NOMO-1 treated with DMSO at 0.1 percent for 48 hours (cell line): ENCODE data around the gene PSMA7.

Source experiments
- DNase-seq: peaks from one replicate; lab custom pipeline; 2025; ENCODE audit not compliant: unreplicated experiment; lab: John Stamatoyannopoulos, UW

PSMA7 gene

DNA sequence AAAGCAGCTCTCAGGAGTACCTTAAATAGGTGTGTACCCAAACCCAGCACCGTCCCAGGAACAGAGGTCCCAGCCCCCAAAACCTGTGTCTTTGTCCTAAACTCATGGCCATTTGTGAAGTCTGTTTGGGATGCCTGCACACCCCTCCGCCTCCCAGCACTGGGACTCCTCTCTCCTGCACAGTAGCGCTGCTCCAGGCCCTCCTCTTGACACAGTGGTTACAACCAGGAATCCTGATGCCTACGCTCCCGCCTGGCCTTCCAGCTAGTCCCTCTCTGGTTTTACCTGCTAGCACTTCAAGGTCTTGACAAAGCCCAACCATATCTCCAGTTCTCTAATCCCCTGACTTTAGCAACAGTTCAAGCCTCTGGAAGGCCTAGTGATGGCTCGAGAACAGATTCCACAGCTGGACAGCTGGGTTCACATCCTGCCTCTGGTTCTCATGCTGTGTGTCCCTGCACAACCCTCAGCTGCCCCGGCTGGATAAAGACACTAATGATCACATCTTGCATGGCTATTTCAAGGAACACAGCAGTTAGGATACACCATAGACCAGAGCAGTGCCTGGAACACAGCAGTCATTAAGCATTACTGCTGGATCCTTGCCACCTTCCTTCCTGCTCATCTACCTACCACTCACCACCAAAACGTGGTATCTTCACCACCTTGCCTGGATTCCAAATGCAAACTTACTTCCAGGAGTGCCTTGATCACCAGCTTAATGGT, 5.6 kb downstream of the PSMA7 start:
- no peak for DNase-seq

DNA sequence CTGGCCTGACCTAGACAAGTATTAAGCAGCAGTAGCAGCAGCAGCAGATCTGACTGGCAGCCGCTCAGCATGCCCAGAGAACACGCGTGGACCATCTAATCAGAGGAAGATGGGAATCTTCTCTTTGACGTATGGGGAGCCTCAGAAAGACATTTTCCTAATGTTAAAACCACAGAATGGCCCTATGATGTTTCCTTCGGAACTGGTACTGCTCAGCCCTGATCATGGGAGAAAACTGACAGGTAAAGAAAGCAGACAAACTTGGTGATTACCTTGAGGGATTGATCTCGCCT, 6.2 kb downstream of the PSMA7 start:
- DNase-seq: no peak

DNA sequence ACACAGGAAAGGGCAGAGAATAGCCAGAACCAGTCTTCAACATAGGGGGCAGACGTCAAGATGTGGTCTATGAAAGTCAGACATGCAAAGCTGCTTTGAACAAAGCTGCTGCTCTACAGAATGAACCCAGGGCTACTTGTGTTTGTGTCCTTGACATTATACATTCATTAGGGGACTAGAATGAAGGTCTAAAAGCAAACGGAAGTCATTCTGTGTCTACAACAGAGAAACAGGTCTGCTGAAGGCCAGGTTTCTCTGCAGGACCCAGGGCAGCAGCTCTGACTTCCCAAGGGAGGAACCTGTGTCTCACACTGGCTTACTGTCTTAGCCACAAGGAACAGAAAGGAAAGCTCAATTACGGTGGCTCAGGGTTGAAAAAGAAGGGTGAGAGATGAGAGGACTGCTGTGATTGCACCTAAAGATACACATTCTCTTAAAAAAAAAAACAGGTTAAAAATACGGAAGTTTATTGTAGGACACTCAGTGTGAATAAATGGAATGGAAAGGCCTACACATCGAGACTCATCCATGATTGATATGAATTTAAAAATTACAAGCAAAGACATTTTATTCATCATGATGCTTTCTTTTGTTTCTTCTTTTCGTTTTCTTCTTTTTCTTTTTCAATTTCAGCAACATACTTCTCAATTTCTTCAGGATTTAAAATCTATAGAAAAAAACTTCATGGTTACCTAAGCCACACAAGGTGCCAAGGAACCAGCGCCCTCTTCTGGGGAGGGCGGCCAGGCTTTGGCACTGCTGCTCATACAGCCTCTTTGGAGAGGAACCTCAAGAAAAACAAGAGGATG, 6.7 kb downstream of the PSMA7 start:
- peak; percentile 52 for DNase-seq

DNA sequence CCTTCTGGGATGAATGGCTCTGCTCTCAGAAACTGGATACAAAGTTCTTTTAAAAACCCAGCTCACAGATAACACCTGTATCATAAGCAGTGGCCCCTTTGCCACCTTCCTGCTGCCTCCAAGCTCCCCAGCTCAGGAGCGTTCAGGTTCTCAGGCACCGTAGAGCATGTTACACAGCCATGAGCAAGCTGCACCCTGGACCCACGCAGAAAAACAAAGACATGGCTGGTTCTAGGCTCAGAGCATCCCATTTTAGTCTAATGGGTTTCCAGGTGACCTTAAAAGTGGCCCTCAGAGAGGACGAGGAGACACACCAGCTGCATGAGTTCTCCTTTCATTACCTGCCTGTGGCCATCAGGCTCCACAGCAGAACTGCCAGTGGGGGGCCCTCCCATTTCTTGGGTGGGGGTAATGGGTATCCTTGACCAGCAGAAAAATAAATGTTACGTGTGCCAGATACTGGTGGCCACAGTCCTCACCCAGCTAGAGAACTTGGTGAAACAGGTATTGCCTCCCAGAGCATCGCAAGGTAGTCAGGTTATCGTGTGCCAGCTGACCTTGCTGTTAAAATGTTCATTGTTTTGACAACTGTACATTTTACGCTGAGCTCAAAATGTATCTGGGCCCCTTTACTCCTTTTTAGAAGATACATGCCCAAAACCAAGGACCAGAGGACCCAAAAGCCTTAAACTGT, 7.5 kb downstream of the PSMA7 start:
- no peak for DNase-seq

DNA sequence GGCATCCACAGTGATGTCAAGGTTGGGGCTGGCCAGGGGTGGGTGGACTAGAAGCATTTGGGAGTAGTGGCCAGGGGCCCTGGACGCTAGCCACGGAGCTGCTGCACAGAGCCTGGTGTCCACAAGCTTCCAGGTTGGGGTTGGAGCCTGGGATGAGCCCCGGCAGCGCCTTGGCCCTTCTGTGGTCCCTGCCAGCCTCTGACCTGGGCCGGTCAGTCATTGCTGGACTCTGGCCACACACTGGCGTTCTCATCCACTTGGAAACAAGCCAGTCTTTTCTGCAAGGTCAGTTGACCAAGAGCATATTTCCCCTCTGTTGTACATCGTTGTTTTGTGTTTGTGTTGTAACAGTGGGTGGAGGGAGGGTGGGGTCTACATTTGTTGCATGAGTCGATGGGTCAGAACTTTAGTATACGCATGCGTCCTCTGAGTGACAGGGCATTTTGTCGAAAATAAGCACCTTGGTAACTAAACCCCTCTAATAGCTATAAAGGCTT, 8.4 kb downstream of the PSMA7 start:
- DNase-seq: no peak

DNA sequence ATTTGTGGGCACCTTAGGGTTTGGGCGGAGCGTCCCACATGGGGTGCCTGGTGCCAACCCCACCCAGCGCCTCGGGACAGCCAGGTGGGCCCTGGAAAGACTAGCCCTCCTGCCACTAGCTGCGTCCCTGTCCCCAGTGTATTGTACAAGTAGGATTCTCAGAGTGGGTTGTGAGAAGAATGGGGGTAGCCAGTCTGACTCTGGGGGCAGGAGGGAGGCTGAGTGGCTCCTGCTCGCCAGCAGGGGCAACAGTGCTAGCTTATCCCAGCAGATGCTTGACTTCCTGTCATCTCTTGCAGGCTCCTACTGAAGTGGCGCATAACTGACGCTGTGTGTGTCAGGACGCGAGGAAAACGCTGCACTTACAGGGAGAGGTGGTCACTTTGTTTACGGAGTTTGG, 9.3 kb downstream of the PSMA7 start:
- DNase-seq: no peak

DNA sequence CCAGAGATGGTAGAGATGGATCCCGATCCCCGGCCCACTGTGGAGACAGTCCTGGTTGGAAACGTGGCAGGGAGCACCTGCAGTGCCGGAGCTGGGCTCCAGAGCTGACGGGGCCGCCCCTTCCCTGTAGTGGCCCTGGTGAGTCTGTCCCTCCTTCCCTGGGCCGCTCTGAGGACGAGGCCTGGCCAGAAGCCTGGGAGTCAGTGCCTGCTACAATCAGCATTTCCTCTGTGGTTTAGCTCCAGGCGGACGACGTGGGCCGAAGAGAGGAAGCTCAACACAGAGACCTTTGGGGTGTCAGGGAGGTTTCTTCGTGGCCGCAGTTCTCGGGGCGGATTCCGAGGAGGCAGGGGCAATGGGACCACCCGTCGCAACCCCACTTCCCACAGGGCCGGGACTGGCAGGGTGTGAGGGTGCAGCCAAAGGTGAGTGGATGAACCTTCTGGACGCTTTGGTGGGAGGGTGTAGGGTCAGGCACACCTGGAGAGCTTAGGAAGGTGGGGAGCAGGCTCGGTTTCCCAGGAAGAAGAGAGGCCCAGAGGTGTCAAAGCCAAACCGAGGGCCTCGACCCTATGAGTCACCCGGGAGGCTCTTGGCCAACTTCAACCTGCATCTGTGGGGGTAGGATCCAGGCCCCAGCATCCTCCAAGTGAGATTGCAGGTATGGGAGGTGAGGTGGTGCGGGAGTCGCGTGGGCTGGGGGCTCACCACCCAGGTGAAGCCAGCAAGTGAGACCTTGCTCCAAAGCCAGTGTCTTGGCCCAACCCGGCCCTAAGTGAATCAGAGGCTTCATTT, 9.9 kb downstream of the PSMA7 start:
- DNase-seq: no peak

DNA sequence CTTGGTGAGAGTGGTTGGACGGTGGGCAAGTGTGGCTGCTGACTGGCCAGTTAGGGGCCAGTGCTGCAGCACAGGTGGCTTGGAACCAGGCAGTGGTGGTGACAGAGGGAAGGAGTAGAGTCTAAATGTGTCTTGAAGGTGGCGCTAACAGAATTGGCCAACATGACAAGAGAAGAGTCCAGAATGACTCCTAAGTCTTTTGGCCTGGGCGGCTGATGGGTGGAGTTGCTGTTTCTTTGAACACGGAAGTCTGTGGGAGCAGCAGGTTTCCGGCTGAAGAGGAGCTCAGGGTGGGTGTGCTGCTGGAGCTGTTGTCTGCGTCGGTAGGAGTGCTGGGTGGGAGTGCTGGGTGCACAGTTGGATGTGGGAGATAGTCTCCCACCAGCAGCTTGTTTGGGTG, 10.8 kb downstream of the PSMA7 start:
- no peak for DNase-seq

DNA sequence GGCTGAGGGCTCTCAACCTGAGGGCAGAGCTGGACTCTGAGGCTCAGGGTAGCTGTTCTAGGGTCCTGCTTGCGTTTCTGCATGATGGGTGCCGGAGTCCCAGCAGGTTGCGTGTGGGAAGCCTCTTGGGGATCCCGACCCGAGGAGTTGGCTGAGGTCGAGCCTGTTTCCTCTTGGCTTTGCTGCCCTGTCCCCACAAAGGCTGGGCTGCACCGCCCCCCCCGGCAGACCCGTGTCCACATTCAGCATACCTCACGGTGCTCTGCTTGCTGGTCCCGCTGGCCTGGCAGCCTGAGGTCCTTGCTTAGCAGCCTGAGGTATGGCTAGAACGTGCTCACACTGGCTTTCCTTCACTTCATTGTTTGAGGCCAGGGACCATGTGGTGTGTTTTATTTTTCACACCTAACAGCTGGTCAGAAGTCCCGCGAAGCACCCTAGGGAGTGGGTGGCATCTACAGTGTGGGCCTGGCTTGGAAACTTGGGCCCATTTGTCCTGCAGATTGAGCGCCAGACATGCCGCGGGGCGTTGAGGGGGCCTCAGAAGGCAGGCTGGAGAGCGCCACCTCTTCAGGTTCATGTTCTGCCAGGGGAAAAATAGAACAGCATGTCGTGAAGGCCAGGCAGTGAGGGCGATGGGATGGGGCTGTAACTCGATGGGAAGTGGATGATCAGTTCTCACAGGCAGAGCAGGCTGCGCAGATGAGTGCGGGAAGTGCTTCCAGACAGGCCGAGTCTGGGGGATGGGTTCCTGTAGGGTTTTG, 11.5 kb downstream of the PSMA7 start:
- no peak for DNase-seq

DNA sequence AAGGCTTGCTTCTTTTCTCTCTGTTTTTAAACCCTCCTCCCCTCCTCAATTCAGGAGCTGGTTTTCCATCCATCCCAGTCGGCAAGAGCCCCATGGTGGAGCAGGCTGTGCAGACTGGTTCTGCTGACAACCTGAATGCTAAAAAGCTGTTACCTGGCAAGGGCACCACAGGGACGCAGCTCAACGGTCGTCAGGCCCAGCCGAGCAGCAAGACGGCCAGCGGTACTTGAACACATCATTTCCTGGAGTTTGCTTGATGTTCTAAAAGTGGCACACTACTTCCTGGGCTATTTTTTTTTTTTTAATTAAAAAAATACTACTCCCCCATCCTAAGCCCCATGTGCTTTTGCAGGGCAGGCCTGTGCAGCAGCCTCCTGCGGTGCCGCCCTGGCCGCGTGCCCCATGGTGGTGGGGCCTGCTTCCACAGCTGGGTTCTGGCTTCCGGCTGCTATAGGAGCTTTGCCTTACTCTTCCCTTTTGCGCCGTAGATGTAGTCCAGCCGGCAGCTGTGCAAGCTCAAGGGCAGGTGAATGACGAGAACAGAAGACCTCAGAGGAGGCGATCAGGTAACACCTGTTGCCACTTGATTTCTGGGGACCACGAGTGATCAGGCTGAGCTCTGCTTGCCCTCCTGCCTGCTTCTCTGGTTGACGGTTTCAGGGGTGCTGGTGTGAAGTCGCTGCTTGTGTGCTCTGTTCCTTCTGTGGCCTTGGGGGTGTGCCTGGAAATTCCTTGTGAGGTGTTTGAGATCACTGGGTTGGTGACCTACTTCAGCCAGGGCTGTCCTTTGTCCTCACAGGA, 13.3 kb downstream of the PSMA7 start:
- DNase-seq: no peak

DNA sequence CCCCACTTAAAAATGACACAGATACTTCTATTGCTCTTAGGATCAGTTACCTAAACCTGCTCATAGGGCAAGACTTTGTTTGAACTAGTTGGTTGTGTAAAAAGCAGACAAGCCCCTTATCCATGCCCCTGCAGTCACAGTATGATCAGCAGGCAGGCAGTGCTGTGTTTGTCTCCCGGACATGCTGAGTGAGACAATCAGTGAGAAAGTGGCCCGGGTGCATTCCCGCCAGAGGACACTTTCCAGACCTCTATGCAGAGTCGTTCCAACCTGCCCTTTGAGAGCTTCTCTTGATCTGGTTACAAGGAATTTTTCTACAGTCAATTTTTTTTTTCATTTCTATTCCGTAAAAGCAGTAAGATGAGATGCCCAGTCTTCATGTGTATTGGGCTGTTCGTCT, 14.7 kb downstream of the PSMA7 start:
- DNase-seq: no peak

DNA sequence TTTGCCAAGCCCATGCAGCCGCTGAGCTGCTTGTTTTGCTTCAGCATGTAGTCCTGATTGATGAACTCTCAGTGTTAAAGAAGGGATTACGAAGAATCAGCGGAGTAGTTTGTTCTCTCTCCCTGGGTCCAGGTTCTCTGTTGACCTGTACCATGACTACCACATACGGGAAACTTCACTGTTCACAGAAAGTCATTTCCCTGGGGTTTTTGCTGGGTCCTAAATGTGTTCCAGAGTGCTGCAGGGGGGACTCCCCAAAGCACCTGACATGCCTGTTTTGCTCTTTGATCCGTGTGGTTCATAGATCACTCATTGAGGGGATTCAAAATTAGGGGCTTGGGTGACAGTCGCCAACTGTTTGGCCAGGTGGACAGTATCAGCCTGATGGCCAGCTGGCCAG, 15.4 kb downstream of the PSMA7 start:
- no peak for DNase-seq

DNA sequence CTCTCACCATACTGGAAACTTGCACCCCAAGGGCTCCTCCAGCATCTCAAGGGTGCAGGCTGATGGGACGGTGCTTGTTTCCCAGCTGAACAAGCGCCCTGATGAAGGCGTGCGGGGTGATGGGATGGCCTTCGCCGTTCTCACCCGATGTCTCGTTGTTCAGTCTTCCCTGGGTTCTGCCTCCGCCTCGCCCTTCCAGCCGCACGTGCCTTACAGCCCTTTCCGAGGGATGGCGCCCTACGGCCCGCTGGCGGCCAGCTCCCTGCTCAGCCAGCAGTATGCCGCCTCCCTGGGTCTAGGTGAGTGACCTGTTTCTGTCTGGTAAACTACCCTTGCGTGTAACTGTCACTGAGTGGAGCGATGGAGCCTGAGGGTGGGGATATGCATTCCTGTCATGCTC, 17.1 kb downstream of the PSMA7 start:
- DNase-seq: no peak

DNA sequence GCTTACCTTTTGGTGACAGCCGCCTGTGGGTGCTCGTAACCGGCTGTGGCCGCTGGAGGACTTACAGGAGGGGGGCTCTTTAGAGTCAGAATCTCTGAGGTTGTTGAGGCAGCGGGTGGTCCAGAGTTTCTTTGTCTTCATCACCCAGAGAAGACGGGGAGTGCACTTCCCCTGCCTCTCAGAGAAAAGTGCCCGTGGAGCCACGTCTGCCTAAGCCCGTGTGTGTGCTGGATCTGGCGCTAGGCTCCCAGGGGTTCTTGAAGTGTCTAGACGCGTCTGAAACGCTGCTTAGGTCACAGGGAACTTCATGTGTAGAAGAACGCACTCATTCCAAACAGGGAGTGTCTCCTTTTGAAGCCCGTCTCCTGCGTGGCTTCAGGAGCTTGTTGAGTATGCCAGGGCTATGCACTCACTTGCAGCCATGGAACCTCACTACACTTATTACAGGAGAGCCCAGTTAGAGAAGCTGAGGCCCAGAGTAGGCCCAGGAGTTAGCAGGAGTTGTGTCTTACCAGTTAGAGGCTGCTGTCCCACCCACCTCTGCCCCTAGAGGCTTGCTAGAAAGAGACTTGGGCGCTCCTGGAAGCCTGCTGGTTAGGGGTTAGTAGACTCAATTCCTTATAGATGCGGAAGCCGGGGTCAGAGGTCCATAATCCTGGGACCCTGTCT, 19.6 kb downstream of the PSMA7 start:
- DNase-seq: no peak

DNA sequence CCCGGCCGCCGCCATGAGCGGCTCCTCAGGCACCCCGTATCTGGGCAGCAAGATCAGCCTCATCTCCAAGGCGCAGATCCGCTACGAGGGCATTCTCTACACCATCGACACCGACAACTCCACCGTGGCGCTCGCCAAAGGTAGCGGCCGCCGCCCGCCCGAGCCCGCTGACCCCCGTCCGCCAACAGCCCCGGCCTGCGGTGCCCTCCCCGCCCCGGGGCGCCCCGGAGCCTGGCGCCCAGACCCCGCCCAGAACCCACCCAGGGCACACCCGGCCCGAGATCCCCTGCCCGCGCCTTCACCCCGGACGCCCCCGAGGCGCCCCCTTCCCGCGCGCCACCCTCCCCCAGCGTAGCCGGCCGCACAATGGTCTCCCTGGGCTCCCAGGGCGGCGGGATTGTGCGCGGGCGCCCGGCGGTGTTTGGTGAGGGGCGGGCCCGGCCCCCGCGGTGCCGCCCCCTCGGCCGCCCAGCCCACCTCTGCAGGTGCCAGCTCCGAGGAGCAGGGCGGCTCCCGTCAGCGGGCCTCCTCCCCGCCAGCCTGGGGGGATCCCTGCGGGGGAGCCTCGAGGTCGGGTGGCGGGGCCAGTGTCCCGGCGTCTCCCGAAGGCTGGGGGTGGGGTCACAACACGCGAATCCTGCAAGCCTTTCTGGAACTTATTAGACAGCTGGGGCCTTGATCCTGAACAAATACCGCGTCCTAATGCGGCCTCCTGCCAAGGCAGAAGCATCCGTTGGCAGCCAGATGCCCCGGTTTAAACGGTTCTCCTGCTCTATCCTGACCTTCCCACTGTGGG, 20.3 kb downstream of the PSMA7 start:
- no peak for DNase-seq

DNA sequence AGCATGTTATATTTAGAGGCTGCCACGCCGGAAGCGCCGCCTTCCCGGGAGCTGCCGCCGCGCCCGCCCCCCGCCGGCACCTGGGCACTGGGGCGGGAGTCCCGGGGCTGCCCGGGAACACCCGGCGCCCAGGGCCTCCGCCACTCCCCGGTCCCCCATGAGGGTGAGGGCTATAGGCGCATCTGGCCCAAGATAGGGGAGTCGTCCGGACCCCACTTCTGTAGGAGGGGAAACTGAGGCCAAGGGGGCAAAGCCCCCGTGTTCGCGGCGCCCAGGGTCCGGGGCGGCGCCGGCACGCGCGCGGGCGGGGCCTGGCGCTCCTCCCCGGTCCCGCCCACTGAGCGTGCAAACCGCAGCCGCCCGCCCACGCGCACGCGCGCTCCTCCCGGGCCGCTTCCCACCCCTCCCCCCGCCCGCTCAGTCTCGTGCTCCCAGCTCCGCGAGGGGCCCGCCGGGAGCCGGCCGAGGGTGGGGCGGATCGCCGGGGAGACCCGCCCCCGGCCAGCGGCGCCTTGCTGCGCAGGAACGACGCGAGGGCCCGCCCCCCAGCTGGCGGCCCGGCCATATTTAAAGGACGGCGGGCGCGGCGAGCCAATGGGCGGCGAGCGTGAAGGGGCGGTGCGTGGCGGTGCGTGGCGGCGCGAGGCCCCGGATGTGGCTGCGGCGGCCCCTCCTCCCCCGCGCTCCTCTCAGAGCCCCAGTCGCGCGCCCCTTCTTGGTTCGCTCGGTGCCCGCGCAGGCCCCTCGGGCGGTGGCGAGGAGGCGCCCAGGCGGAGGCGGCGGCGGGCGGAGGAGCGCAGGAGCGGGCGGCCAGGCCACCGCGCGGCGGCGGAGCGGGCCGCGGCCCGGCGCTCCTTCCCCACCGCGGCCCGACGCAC, 21.2 kb downstream of the PSMA7 start, which contains the start of gene LSM14B:
Gene LSM14B (plus strand): TSS at position 700 of the 878 bp plus-strand sequence. CDS start 192 bp downstream, outside the sequence.
- DNase-seq: peak; percentile 94
